NT2/D1 (cell line): Measurements from ENCODE around the gene PNPLA3.

ENCODE experiments used
- DNase-seq: peaks from one replicate; pipeline ENCODE4 v3.0.0-alpha.2; 2011; ENCODE audit warnings: low read depth, low spot score
- H3K27me3 ChIP-seq: 2 replicates; pipeline ENCODE4 v1.6.0; 2011; ENCODE audit warnings: mild to moderate bottlenecking; ENCODE audit not compliant: insufficient read length, insufficient read depth
- H3K36me3 ChIP-seq: 2 replicates; pipeline ENCODE4 v1.6.1; 2011; ENCODE audit warnings: mild to moderate bottlenecking, low read length, mixed read lengths; ENCODE audit not compliant: insufficient read depth, insufficient read length
- H3K4me1 ChIP-seq: 2 replicates; pipeline ENCODE4 v1.5.1; 2011; ENCODE audit not compliant: insufficient read depth, insufficient read length
- H3K4me3 ChIP-seq: 2 replicates; pipeline ENCODE4 v1.5.1; 2011; ENCODE audit warnings: low read depth; ENCODE audit not compliant: insufficient read length
- H3K9ac ChIP-seq: 2 replicates; pipeline ENCODE4 v1.6.0; 2011; ENCODE audit warnings: low read depth; ENCODE audit not compliant: insufficient read length
- H3K9me3 ChIP-seq: 2 replicates; pipeline ENCODE4 v1.5.1; 2011; ENCODE audit warnings: mild to moderate bottlenecking, low read length; ENCODE audit not compliant: insufficient read depth
- SUZ12 ChIP-seq: IDR thresholded peaks from 2 replicates; pipeline ENCODE4 v1.6.1; 2011; ENCODE audit not compliant: insufficient read length, insufficient read depth; ENCODE audit errors: extremely low read depth
- YY1 ChIP-seq: IDR thresholded peaks from 2 replicates; pipeline ENCODE4 v1.6.1; 2011; ENCODE audit not compliant: insufficient read length, insufficient read depth
- ZNF274 ChIP-seq: IDR thresholded peaks from 2 replicates; pipeline ENCODE4 v1.6.1; 2011; ENCODE audit warnings: mild to moderate bottlenecking, low read depth, low read length

The PNPLA3 gene

DNA sequence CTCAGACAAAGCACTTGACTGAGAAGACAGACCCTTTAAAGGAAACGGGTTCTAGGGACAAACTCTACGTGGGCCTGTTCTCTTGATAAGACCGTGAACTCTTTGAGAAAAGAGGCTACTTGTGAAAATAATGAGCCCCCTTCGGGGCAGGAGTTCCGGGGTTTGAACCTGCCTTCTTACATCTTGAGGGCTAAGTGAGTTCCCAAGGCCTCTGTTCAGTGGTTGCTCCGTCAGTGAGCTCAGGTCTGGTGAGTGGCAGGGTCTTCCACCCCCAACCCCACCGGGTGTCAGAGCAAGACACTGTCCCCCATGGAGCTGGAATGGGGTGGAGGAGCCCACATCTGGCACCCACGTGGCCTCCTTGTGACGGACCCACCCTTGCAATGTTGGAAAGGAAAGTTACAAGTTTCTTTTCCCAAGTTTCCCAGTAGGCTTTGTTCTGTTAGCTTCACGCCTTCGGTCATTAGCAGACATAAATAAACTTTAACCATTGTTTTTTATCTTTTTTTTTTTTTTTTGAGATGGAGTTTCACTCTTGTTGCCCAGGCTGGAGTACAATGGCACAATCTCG is 25.3 kb downstream of the PNPLA3 start:
- Histone ChIP-seq H3K9ac (no peak overlapping the region), H3K4me1 (peaks cover 6% of the 10 kb centered on the region), H3K4me3 (no peak overlapping the region), H3K27me3 (no peaks in the 10 kb centered on the region), H3K9me3 (no peaks in the 10 kb centered on the region), H3K36me3 (peaks cover 23% of the 10 kb centered on the region)
- no peak for DNase-seq
- TF ChIP-seq ZNF274, result no peak
- TF ChIP-seq YY1, result no peak
- no peak for TF ChIP-seq SUZ12

DNA sequence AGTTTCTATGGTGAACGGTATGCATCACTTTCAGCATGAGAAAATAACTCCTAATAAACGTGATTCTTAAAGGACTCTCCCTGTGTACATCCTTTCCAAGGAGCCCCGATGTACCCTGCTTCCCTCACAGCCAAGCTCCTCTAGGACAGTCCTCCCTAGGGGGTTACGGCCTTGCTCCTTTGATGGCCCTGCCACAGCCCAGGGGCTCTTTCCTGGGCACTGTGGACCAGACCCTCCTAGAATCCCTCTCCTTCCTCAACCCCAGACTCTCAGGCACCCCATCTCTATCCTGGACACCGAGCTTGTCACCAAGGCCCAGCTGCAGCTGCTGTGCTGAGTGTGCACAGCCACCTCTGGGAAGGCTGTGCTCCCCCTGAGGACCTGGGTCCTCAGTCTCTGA is 27.8 kb downstream of the PNPLA3 start:
- no peaks in the 10 kb centered on the region for H3K9me3 ChIP-seq
- DNase-seq, result no peak
- peaks cover 7% of the 10 kb centered on the region for H3K4me1 ChIP-seq
- H3K4me3 ChIP-seq, result no peak overlapping the region
- no peak overlapping the region for H3K9ac ChIP-seq
- H3K36me3 ChIP-seq, result peaks cover 7% of the 10 kb centered on the region
- H3K27me3 ChIP-seq, result no peaks in the 10 kb centered on the region
- TF ChIP-seq YY1, result no peak
- no peak for TF ChIP-seq ZNF274
- TF ChIP-seq SUZ12, result no peak

DNA sequence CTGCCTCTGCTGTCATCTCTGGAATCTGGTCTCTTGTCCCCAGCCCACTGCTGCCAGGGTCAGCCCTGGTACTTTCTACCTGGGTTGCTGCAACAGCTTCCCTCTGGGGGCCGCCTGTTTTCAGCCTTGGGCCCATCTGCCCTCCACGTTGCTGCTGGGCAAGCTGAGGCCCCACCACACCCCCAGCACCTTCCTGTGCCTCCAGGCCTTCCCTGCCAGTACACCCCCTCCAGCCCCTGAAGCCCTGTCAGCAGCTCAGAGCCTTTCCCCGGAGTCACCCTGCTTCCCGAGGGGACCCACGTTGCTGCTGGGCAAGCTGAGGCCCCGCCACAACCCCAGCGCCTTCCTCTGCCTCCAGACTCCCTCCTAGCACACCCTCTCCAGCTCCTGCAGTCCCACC is 28.4 kb downstream of the PNPLA3 start:
- H3K4me3 ChIP-seq, result no peak overlapping the region
- peaks cover 7% of the 10 kb centered on the region for H3K4me1 ChIP-seq
- H3K27me3 ChIP-seq, result no peaks in the 10 kb centered on the region
- H3K9ac ChIP-seq, result no peak overlapping the region
- H3K9me3 ChIP-seq, result no peaks in the 10 kb centered on the region
- no peak for TF ChIP-seq YY1
- no peak for TF ChIP-seq ZNF274
- no peak for TF ChIP-seq SUZ12
- peaks cover 4% of the 10 kb centered on the region for H3K36me3 ChIP-seq
- DNase-seq, result no peak

DNA sequence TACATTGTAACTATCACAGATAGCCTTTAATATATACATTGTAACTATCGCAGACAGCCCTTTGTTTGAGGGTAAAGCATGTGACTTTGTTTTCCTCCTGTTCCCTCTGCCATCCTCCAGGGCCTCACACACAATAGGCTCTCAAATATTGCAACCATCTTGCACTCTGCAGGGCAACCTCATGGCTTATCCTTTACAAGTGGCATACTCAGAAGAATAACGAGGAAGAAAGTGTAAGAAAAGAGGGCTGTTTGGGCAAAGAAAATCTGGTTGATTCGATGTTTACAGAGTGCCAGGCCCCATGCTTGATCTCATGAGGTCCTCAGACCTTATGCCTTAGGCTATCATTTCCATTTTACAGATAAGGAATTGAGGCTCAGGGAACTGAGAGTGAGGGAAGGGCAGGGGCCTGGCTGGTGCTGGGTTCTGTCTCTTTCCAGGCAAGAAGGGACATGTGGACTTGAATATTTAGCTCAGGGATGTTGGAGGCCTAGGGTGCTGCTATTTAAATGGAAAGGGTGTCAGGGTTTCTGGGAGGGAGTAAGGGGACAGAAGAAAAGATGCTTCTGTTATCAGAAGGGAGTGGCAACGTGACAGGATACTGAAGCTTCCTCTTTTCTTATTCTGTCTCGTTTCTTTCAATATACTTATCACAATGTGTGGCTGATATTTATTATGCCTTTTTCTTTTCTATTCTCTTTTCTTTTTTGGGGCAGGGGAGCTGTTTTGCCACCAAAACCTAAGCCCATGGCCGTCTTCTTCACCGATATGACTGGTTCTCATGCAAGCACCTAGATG is 30.6 kb downstream of the PNPLA3 start:
- no peak for DNase-seq
- Histone ChIP-seq H3K36me3 (no peaks in the 10 kb centered on the region), H3K4me3 (peak overlapping the region; percentile 83), H3K9ac (peak overlapping the region; percentile 95), H3K9me3 (no peaks in the 10 kb centered on the region), H3K27me3 (no peaks in the 10 kb centered on the region), H3K4me1 (peaks cover 7% of the 10 kb centered on the region)
- TF ChIP-seq SUZ12 (no peak), YY1 (no peak), ZNF274 (no peak)

DNA sequence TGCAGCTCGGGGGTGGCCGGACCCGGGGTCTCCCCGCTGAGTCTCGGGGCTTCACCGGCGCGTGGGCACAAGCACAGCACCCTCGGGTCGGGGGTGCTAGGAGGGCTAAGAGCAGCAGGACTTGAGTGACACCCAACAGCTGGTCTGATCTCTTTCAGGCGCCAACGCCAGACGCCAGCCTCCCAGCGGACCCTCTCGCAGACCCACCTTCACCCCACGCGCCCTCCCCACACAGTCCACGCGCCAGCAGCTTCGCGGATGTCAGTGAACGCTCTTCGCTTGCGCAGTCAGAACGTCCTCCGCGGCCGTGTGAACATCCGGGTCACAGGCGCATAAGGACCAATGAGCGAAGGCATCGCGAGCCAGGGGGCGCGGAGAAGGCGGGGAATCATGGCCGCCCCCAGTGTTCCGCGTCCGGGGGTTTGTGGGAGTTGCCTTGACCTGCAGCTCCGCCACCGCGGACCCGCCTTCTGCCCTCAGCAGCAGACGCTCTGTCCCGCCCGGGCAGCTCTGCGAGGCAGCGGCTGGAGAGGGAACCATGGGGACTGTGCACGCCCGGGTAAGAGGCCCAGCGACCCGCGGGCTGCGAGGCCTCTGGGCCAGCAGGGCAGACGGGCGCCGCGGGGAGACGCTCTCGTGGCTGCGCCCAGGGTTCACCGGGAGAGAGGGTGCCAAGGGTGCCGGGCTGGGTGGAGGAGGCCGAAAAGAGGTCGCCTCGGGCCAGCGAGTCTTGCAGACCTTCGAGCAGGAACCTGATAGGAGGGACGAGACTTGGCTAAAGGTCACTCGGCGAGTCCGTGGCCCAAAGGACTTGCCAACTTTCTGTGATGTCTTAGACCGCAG is 31.7 kb downstream of the PNPLA3 start, which contains the start of gene SAMM50:
TSS of gene SAMM50 (plus strand) at position 403 of the 843 bp plus-strand sequence. CDS start at position 539, 136 bp downstream.
- peak within 1 kb of the TSS; percentile 83 for H3K4me3 ChIP-seq
- H3K27me3 ChIP-seq, result no peaks in the 10 kb centered on the region
- TF ChIP-seq ZNF274 (no peak), YY1 (peak; percentile 89), SUZ12 (no peak)
- H3K9ac ChIP-seq, result peak within 1 kb of the TSS; percentile 95
- DNase-seq, result peak; percentile 77
- H3K36me3 ChIP-seq, result no peaks in the 10 kb centered on the region
- no peaks in the 10 kb centered on the region for H3K9me3 ChIP-seq
- H3K4me1 ChIP-seq, result peaks cover 7% of the 10 kb centered on the region

DNA sequence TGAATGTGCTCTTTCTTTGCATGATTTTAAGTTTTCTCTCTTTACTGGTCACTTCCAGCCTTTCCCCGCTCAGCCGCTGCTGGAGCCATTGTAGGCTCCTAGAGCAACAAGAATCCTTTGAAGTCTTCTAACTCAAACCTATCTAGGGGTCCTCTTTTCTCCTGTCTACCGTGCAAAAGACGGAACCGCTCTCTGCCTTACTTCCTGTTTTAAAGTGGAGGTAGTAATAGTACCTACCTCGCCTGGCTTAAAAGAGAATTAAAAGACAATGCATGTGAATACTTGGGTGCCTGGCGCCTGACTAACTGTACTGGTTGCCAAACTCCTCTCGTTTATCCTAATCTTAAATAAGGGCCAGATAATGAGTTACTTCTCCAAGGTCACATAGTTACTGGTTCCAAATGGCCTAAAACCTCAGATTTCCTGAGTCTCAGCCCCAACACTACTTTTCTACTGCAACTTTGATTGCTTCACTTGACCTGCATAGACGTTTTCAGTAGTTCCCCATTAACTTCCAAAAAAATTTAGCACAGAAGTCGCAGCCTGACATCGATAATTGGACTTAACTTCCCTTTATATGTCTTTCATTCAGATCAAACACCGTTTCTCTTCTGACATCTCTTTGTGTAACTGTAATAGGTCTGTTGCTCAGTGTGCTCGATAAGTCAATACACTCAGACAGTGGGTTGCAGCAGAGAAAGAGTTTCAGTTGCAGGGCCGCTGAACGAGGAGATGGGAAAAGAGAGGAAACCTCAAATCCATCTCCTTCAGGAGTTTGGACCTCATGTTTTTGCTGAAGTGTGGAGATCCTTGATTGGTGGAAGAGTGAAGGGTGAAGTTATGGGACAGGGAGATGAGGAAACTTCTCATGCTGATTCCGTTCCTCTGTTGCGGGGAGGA is 32.5 kb downstream of the PNPLA3 start:
- Histone ChIP-seq H3K9ac (peak overlapping the region; percentile 95), H3K4me3 (peak overlapping the region; percentile 83), H3K4me1 (peaks cover 7% of the 10 kb centered on the region), H3K9me3 (no peaks in the 10 kb centered on the region), H3K27me3 (no peaks in the 10 kb centered on the region), H3K36me3 (peaks cover 6% of the 10 kb centered on the region)
- DNase-seq, result no peak
- TF ChIP-seq SUZ12 (no peak), ZNF274 (no peak), YY1 (no peak)
